Vagina (tissue), 2 donors: ENCODE results near the gene AHI1.

Experiments
- CTCF ChIP-seq, 3 experiments: fragments of 450-650 bp in 2 of 3; fragments of 200-600 bp in 1 of 3; sonication (generic) in 1 of 3; IDR thresholded peaks; one replicate each; pipeline ENCODE4 v1.5.1; 2017 to 2019; ENCODE audit warnings: antibody characterized with exemption in 3 of 3, mild to moderate bottlenecking in 2 of 3, moderate library complexity in 2 of 3
- POLR2AphosphoS5 ChIP-seq, 2 donors: sonication (generic); formaldehyde crosslinking; IDR thresholded peaks; one replicate each; pipeline ENCODE4 v1.9.0; 2017; ENCODE audit warnings: antibody characterized with exemption in 2 of 2, mild to moderate bottlenecking in 2 of 2, low read depth in 1 of 2; ENCODE audit not compliant: insufficient read depth in 1 of 2

GRCh38 chr6:135256866-135257265 lies 240.7 kb downstream of the AHI1 start:
- TF ChIP-seq POLR2AphosphoS5 (IDR thresholded peaks at IDR 0.05; ENCODE audit: insufficient read depth in 1 of 2, low read depth in 1 of 2) (no peak), CTCF (IDR thresholded peaks at IDR 0.05) (no peak)
